ENCODE measurements around the gene ARV1.
A peak's percentile ranks its signal among the peaks of the same experiment; 100 is the strongest.

The ARV1 gene

DNA sequence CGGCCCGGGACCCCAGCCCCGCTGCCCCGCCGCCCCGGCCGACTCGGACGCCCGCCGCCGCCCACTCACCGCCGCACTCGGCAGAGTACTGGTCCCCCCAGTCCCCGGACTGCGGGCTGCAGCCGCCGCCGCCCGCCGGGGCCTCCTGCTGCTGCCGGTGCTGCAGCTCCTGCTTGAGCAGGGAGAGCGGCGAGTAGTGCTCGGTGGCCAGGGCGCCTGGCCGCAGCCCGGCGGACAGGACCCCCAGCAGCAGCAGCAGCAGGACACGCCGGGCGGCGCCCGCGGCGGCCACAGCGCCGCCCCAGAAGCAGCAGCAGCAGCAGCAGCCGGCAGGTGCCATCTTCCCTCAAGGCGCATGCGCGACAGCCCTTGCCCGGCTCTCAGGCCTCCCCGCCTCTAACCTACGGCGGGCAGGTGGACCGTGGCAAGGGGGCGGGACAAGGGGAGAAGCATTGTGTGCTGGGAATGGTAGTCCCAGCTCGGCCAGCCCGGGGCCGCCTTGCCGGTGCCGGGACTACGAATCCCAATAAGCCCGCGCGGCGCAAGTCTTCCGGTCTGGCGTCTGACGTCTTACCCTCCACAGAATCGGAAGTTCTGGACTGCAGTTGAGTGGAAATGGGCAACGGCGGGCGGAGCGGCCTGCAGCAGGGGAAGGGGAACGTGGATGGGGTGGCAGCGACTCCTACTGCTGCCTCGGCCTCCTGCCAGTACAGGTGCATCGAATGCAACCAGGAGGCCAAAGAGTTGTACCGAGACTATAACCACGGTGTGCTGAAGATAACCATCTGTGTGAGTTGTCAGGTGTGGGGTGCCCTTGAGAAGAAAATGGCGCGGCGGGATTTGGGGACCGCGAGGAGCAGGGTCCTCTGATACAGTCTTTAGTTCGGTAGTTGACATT is at the start of gene ARV1, which contains the start of gene TTC13:
ARV1 (plus strand) TSS at position 604 of the 898 bp plus-strand sequence; CDS start at position 616, 12 bp downstream.
TTC13 (minus strand) TSS at position 371 of the 898 bp plus-strand sequence; CDS start at position 340, 31 bp downstream.
- peaks cover 28% of the 10 kb centered on the region for H3K4me1 Mint-ChIP-seq
- H3K27me3 Mint-ChIP-seq = no peaks in the 10 kb centered on the region
- peak within 1 kb of the TSS; percentile 97 for H3K27ac Mint-ChIP-seq
- H3K4me3 Mint-ChIP-seq = peak within 1 kb of the TSS; percentile 87 to 100
- DNase-seq = peak; percentile 97 to 99
- no peaks in the 10 kb centered on the region for H3K9me3 Mint-ChIP-seq
- ATAC-seq = peak; percentile 96

GRCh38 chr1:230930986-230931385 is 47.9 kb upstream of the ARV1 start:
- no peak for ATAC-seq
- H3K27me3 Mint-ChIP-seq = no peaks in the 10 kb centered on the region
- H3K9me3 Mint-ChIP-seq = no peaks in the 10 kb centered on the region
- no peak for DNase-seq
- no peak overlapping the region for H3K27ac Mint-ChIP-seq
- H3K4me1 Mint-ChIP-seq = no peaks in the 10 kb centered on the region
- H3K4me3 Mint-ChIP-seq = no peak overlapping the region

GRCh38 chr1:230935852-230936251 is 43.0 kb upstream of the ARV1 start:
- Mint-ChIP-seq H3K9me3 (no peaks in the 10 kb centered on the region), H3K27ac (no peak overlapping the region), H3K4me3 (no peak overlapping the region), H3K27me3 (no peaks in the 10 kb centered on the region), H3K4me1 (peaks cover 10% of the 10 kb centered on the region)
- no peak for ATAC-seq
- no peak for DNase-seq

DNA sequence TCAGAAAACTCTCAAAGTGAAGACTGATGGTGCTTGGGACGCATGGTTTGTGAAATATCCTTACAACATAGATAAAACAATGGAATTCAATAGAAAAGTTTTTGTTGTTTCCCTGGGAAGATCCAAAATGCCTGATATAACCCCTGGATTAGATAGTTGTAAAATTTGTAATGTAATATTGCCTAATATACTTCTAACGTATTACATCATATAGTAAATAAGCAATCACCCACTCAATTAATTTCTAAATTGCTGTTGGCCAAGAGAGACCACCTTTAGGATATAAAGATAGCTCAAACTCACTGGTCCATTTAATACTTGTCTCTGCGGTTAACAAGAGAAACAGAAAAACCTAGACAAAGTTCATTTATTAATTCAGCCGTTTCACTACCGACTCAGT is 42.4 kb upstream of the ARV1 start:
- no peaks in the 10 kb centered on the region for H3K27me3 Mint-ChIP-seq
- H3K9me3 Mint-ChIP-seq = no peaks in the 10 kb centered on the region
- DNase-seq = no peak
- H3K4me1 Mint-ChIP-seq = peaks cover 10% of the 10 kb centered on the region
- no peak overlapping the region for H3K4me3 Mint-ChIP-seq
- H3K27ac Mint-ChIP-seq = no peak overlapping the region
- no peak for ATAC-seq

DNA sequence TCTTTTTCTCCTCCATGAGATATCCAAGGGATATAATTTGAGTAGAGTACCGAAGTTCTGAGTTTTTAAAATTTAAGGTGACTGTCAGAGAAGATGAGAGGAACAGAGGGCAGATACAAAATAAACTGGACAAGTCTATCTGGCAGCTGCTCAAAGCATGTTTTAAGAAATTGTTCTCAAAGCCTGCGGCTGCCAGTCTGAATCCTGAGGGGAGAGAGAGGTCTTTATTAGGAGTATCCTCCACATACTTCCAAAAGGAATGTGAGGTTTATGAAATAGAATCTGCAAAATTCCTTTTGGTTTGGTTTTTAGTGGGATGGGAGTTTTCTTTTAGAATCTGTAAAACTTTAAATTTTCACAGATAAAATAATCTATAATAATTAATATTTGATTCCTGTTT is 41.5 kb upstream of the ARV1 start:
- Mint-ChIP-seq H3K27me3 (no peaks in the 10 kb centered on the region), H3K4me3 (no peak overlapping the region), H3K9me3 (no peaks in the 10 kb centered on the region), H3K4me1 (peaks cover 10% of the 10 kb centered on the region), H3K27ac (peak overlapping the region in 1 of 2 donors; percentile 17)
- ATAC-seq (no peak), DNase-seq (no peak)

GRCh38 chr1:230938924-230939368 is 39.9 kb upstream of the ARV1 start:
- Mint-ChIP-seq H3K4me3 (no peak overlapping the region), H3K9me3 (no peaks in the 10 kb centered on the region), H3K27ac (no peak overlapping the region), H3K27me3 (no peaks in the 10 kb centered on the region), H3K4me1 (peaks cover 10% of the 10 kb centered on the region)
- DNase-seq = no peak
- no peak for ATAC-seq

GRCh38 chr1:230939806-230940489 is 38.9 kb upstream of the ARV1 start:
- no peaks in the 10 kb centered on the region for H3K27me3 Mint-ChIP-seq
- H3K4me1 Mint-ChIP-seq = peaks cover 10% of the 10 kb centered on the region
- no peaks in the 10 kb centered on the region for H3K9me3 Mint-ChIP-seq
- H3K4me3 Mint-ChIP-seq = no peak overlapping the region
- ATAC-seq (no peak), DNase-seq (no peak)
- no peak overlapping the region for H3K27ac Mint-ChIP-seq

DNA sequence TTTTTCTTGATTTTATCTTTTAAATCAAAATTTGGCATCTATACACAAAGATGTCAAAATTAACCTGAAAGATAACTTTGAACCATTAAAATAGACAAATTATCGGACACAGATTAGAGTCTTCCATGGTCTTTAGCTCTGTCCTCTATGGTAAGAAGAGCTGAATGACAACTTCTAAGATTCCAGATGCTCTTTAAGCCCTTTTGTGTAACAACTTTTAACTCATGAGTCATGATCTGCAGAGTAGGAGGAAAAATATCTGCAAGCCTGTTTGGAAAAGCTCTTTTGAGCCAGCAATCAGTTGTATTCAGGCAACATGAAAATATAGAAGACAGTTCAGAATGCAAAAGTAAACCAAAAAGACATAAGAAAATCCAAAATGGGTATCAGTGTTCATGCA is 38.0 kb upstream of the ARV1 start:
- H3K4me3 Mint-ChIP-seq = no peak overlapping the region
- no peaks in the 10 kb centered on the region for H3K27me3 Mint-ChIP-seq
- H3K27ac Mint-ChIP-seq = no peak overlapping the region
- no peak for DNase-seq
- peaks cover 10% of the 10 kb centered on the region for H3K4me1 Mint-ChIP-seq
- H3K9me3 Mint-ChIP-seq = no peaks in the 10 kb centered on the region
- ATAC-seq = no peak

- ATAC-seq (no peak), DNase-seq (no peak)
- Mint-ChIP-seq H3K9me3 (no peaks in the 10 kb centered on the region), H3K27ac (no peak overlapping the region), H3K27me3 (no peaks in the 10 kb centered on the region), H3K4me3 (no peak overlapping the region), H3K4me1 (peaks cover 5% of the 10 kb centered on the region)
Measured at GRCh38 chr1:230943048-230943593, 35.8 kb upstream of the ARV1 start.

- no peaks in the 10 kb centered on the region for H3K9me3 Mint-ChIP-seq
- DNase-seq = no peak
- no peaks in the 10 kb centered on the region for H3K4me1 Mint-ChIP-seq
- no peaks in the 10 kb centered on the region for H3K27me3 Mint-ChIP-seq
- H3K27ac Mint-ChIP-seq = no peak overlapping the region
- H3K4me3 Mint-ChIP-seq = no peak overlapping the region
- ATAC-seq = no peak
Measured at GRCh38 chr1:230948301-230948700, 30.6 kb upstream of the ARV1 start.

DNA sequence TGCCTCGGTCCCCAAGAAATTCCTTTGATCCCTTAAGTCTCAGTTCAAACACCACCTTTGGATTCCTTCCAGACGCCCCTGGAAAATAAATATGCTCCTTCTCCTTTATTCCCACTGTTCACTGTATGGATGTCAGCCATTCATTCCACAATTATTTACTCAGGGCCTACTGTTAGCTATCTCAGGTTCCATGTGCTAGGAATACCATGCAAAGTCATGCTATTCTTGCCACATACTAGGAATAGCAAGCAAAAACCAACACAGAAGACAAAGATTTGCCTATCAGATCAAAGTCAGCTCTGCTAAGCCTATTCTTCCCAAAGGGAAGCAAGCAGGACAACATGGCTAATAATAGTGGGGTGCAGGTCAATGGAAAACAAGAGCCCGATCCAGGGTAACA is 30.0 kb upstream of the ARV1 start:
- ATAC-seq = no peak
- H3K27me3 Mint-ChIP-seq = no peaks in the 10 kb centered on the region
- H3K4me1 Mint-ChIP-seq = no peaks in the 10 kb centered on the region
- no peaks in the 10 kb centered on the region for H3K9me3 Mint-ChIP-seq
- no peak overlapping the region for H3K4me3 Mint-ChIP-seq
- no peak for DNase-seq
- H3K27ac Mint-ChIP-seq = peak overlapping the region in 1 of 2 donors; percentile 88

GRCh38 chr1:230950404-230950803 is 28.5 kb upstream of the ARV1 start:
- ATAC-seq (no peak), DNase-seq (no peak)
- no peak overlapping the region for H3K4me3 Mint-ChIP-seq
- no peaks in the 10 kb centered on the region for H3K27me3 Mint-ChIP-seq
- H3K9me3 Mint-ChIP-seq = no peaks in the 10 kb centered on the region
- no peaks in the 10 kb centered on the region for H3K4me1 Mint-ChIP-seq
- H3K27ac Mint-ChIP-seq = no peak overlapping the region

DNA sequence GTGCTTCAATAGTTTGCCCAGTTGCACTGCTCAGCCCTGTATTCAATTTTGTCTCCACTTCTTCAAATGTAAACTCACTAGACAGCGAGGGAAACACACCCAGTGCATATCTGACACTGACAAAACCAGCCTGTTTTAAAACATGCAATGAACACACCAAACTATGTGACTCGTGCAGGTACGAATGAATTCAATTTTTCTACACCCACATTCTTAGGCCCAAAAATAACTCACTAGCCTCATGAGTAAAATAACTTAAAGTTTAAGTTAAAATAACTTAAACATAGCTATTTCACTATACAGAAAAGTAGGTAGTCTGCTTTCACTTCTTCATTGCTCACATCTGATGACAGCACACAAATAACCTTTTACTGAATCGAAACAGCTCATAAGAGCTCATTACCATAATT is 21.3 kb upstream of the ARV1 start:
- H3K4me1 Mint-ChIP-seq = peaks cover 5% of the 10 kb centered on the region
- H3K27me3 Mint-ChIP-seq = no peaks in the 10 kb centered on the region
- ATAC-seq = no peak
- H3K4me3 Mint-ChIP-seq = no peak overlapping the region
- H3K27ac Mint-ChIP-seq = no peak overlapping the region
- DNase-seq = no peak
- no peaks in the 10 kb centered on the region for H3K9me3 Mint-ChIP-seq

GRCh38 chr1:230958370-230958769 is 20.5 kb upstream of the ARV1 start:
- no peak overlapping the region for H3K27ac Mint-ChIP-seq
- peaks cover 8% of the 10 kb centered on the region for H3K4me1 Mint-ChIP-seq
- no peaks in the 10 kb centered on the region for H3K9me3 Mint-ChIP-seq
- ATAC-seq = no peak
- no peak for DNase-seq
- no peaks in the 10 kb centered on the region for H3K27me3 Mint-ChIP-seq
- no peak overlapping the region for H3K4me3 Mint-ChIP-seq

- Mint-ChIP-seq H3K9me3 (no peaks in the 10 kb centered on the region), H3K4me1 (peaks cover 28% of the 10 kb centered on the region), H3K27ac (no peak overlapping the region), H3K27me3 (no peaks in the 10 kb centered on the region), H3K4me3 (no peak overlapping the region)
- ATAC-seq (no peak), DNase-seq (no peak)
Measured at GRCh38 chr1:230964896-230965295, 14.0 kb upstream of the ARV1 start.

DNA sequence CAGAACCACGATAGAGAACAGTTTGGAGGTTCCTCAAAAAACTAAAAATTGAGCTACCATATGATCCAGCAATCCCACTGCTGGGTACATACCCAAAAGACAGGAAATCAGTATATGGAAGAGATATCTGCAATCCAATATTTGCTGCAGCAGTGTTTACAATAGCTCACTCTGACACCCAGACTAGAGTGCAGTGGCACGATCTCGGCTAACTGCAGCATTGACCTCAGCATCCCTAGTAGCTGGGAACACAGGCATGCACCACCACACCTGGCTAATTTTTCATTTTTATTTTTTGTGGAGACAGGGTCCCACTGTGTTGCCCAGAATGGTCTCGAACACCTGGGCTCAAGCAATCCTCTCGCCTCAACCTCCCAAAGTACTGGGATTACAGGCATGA is 13.4 kb upstream of the ARV1 start:
- no peak overlapping the region for H3K27ac Mint-ChIP-seq
- no peak for ATAC-seq
- DNase-seq = no peak
- H3K27me3 Mint-ChIP-seq = no peaks in the 10 kb centered on the region
- peaks cover 34% of the 10 kb centered on the region for H3K4me1 Mint-ChIP-seq
- H3K9me3 Mint-ChIP-seq = no peaks in the 10 kb centered on the region
- no peak overlapping the region for H3K4me3 Mint-ChIP-seq

Data from stimulated activated naive CD8-positive, alpha-beta T cell treated with anti-CD3 and anti-CD28 coated beads, Interleukin-15, amount 100 ng/mL, for 72 hours (primary cell).